Testis (tissue), 3 donors: ENCODE results near the gene PLD1. TPM values are rescaled to one million over a fixed set of nuclear protein-coding genes. Genes with fewer than 3 reads are reported as not detected.
A peak's percentile ranks its signal among the peaks of the same experiment; 100 is the strongest.

Source experiments
- DNase-seq: peaks from one replicate; pipeline ENCODE4 v3.0.0-alpha.2; 2019
- H3K27ac ChIP-seq, 2 donors: fragments of 200-600 bp; sonication (generic); one replicate each; pipeline ENCODE4 v1.5.1; 2019
- H3K27me3 ChIP-seq: fragments of 200-600 bp; sonication (generic); one replicate; pipeline ENCODE4 v1.5.1; 2019
- H3K36me3 ChIP-seq: fragments of 200-600 bp; sonication (generic); one replicate; pipeline ENCODE4 v1.5.1; 2017; ENCODE audit warnings: low read depth; ENCODE audit errors: missing control alignments
- H3K4me1 ChIP-seq: fragments of 200-600 bp; sonication (generic); one replicate; pipeline ENCODE4 v1.5.1; 2019
- H3K4me3 ChIP-seq, 2 donors: fragments of 200-600 bp; sonication (generic); one replicate each; pipeline ENCODE4 v1.5.1; 2017 to 2019
- H3K9me3 ChIP-seq: fragments of 200-600 bp; sonication (generic); one replicate; pipeline ENCODE4 v1.5.1; 2017
- CTCF ChIP-seq, 3 experiments: fragments of 450-650 bp in 2 of 3; fragments of 200-600 bp in 1 of 3; sonication (generic) in 1 of 3; IDR thresholded peaks; one replicate each; pipeline ENCODE4 v1.5.1; 2016 to 2019; ENCODE audit warnings: antibody characterized with exemption in 3 of 3, mild to moderate bottlenecking in 2 of 3, moderate library complexity in 1 of 3
- POLR2A ChIP-seq: fragments of 450-650 bp; IDR thresholded peaks from one replicate; pipeline ENCODE4 v1.6.1; 2017; ENCODE audit warnings: antibody characterized with exemption, mild to moderate bottlenecking, moderate library complexity
- WGBS, 2 donors: methylation state at CpG; one replicate each; pipeline ENCODE4 v1.1.5; 2018; 5-methylcytosine and 5-hydroxymethylcytosine counted together
- intact Hi-C: fragments of 100-400 bp; cut with DNase I; formaldehyde crosslinking; loops from one replicate; pipeline ENCODE4 v1.15.1; 2023; ENCODE audit warnings: low total_unique reads
- polyA plus RNA-seq: library from polyadenylated mRNA; stranded (reverse); fragments of 350-450 nt; fragmentation: Illumina TruSeq; extraction: RNeasy Lipid Tissue Mini Kit (QIAGEN cat#74804); gene quantifications from one replicate; pipeline ENCODE4 v1.2.3, GENCODE V29; 2014; ENCODE audit warnings: low read depth, low replicate concordance; ENCODE audit not compliant: insufficient read depth
- total RNA-seq, 2 donors: library from RNA; depleted of rRNA; stranded (reverse); fragments of >200 nt; gene quantifications; one replicate each; pipeline ENCODE4 v1.2.3, GENCODE V29; 2016

PLD1 gene
- total and polyA plus RNA-seq, 3 donors from 2014 or later = 10.7 to 27.4 (median 19.1) TPM

GRCh38 chr3:171607452-171607851 is 202.8 kb downstream of the PLD1 start:
- no peak for DNase-seq
- no peak overlapping the region for H3K4me3 ChIP-seq
- WGBS, 2 donors = 67 to 89% methylated on average over 1 of the region's 1 CpG
- no peaks in the 10 kb centered on the region for H3K27me3 ChIP-seq
- TF ChIP-seq CTCF (IDR thresholded peaks at IDR 0.05) (no peak), POLR2A (no peak)
- no peaks in the 10 kb centered on the region for H3K36me3 ChIP-seq
- intact Hi-C loops = no loop called here
- H3K9me3 ChIP-seq = no peaks in the 10 kb centered on the region
- no peaks in the 10 kb centered on the region for H3K4me1 ChIP-seq
- no peak overlapping the region for H3K27ac ChIP-seq

- TF ChIP-seq POLR2A (no peak), CTCF (IDR thresholded peaks at IDR 0.05) (no peak)
- Histone ChIP-seq H3K27ac (no peak overlapping the region), H3K36me3 (no peaks in the 10 kb centered on the region), H3K9me3 (no peaks in the 10 kb centered on the region), H3K4me3 (no peak overlapping the region), H3K4me1 (no peaks in the 10 kb centered on the region), H3K27me3 (no peaks in the 10 kb centered on the region)
- WGBS, 2 donors = 63 to 65% methylated on average over 6 of the region's 6 CpGs
- intact Hi-C loops = no loop called here
- DNase-seq = peak; percentile 29
Observed at GRCh38 chr3:171606151-171606751, 204.0 kb downstream of the PLD1 start.

GRCh38 chr3:171604370-171604769 is 205.9 kb downstream of the PLD1 start:
- Histone ChIP-seq H3K9me3 (no peaks in the 10 kb centered on the region), H3K36me3 (no peaks in the 10 kb centered on the region), H3K4me3 (no peak overlapping the region), H3K27me3 (no peaks in the 10 kb centered on the region), H3K4me1 (no peaks in the 10 kb centered on the region), H3K27ac (no peak overlapping the region)
- WGBS, 2 donors = 94 to 97% methylated on average over 5 of the region's 5 CpGs
- DNase-seq = no peak
- intact Hi-C loops = no loop called here
- TF ChIP-seq CTCF (IDR thresholded peaks at IDR 0.05) (no peak), POLR2A (no peak)

- H3K4me1 ChIP-seq = no peaks in the 10 kb centered on the region
- DNase-seq = no peak
- H3K36me3 ChIP-seq = no peaks in the 10 kb centered on the region
- intact Hi-C loops = no loop called here
- no peak overlapping the region for H3K4me3 ChIP-seq
- no peak for TF ChIP-seq CTCF (IDR thresholded peaks at IDR 0.05)
- no peak for TF ChIP-seq POLR2A
- 92 to 95% methylated on average over 4 of the region's 4 CpGs for WGBS, 2 donors
- no peak overlapping the region for H3K27ac ChIP-seq
- no peaks in the 10 kb centered on the region for H3K9me3 ChIP-seq
- no peaks in the 10 kb centered on the region for H3K27me3 ChIP-seq
Observed at GRCh38 chr3:171602072-171602471, 208.2 kb downstream of the PLD1 start.

- no peaks in the 10 kb centered on the region for H3K36me3 ChIP-seq
- intact Hi-C loops = no loop called here
Observed at GRCh38 chr3:171600030-171600429, 210.3 kb downstream of the PLD1 start.

More at GRCh38 chr3:171600030-171600429, 210.3 kb downstream of the PLD1 start:
- Histone ChIP-seq H3K4me3 (no peak overlapping the region), H3K9me3 (no peaks in the 10 kb centered on the region), H3K27me3 (no peaks in the 10 kb centered on the region), H3K27ac (no peak overlapping the region), H3K4me1 (no peaks in the 10 kb centered on the region)
- no peak for DNase-seq
- TF ChIP-seq POLR2A (no peak), CTCF (IDR thresholded peaks at IDR 0.05) (no peak)
- WGBS, 2 donors = 92 to 96% methylated on average over 6 of the region's 6 CpGs
